Fibroblast of lung (primary cell): ENCODE results near the gene HS6ST2.

ENCODE experiments used
- EZH2 ChIP-seq: IDR thresholded peaks from 2 replicates; pipeline ENCODE4 v1.5.1; 2012; ENCODE audit warnings: low read length, control low read depth, mild to moderate bottlenecking; ENCODE audit errors: missing control alignments
- TF ChIP-seq, protein P1 (sequence below), 2 donors: IDR thresholded peaks in 1 of 2; conservative IDR thresholded peaks in 1 of 2; 1 replicate in 1 of 2; 2 replicates in 1 of 2; pipeline ENCODE4 v1.5.1; 2011 to 2012; ENCODE audit warnings: low read length in 2 of 2, control low read depth in 1 of 2, inconsistent platforms in 1 of 2, low read depth in 1 of 2, mild to moderate bottlenecking in 1 of 2

DNA sequence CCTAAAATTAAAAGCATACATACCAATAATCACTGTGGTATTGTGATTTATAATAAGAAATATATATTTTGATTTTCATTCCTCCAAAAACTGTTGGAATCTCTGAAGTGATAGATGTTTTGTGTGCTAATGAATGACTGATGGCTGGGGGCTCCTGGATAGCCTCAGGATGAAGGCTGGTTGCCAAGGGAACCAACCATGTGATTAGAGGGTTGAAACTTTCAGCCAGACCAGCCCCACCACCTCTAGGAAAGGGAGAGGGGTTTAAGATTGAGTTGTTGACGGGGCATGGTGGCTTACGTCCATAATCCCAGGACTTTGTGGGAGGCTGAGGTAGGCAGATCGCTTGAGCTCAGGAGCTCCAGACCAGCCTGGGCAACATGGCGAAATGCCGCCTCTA, 34.0 kb downstream of the HS6ST2 start:
- TF ChIP-seq, protein P1, sequence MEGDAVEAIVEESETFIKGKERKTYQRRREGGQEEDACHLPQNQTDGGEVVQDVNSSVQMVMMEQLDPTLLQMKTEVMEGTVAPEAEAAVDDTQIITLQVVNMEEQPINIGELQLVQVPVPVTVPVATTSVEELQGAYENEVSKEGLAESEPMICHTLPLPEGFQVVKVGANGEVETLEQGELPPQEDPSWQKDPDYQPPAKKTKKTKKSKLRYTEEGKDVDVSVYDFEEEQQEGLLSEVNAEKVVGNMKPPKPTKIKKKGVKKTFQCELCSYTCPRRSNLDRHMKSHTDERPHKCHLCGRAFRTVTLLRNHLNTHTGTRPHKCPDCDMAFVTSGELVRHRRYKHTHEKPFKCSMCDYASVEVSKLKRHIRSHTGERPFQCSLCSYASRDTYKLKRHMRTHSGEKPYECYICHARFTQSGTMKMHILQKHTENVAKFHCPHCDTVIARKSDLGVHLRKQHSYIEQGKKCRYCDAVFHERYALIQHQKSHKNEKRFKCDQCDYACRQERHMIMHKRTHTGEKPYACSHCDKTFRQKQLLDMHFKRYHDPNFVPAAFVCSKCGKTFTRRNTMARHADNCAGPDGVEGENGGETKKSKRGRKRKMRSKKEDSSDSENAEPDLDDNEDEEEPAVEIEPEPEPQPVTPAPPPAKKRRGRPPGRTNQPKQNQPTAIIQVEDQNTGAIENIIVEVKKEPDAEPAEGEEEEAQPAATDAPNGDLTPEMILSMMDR (conservative IDR thresholded peaks at IDR 0.05 in 1 of 2, IDR thresholded peaks at IDR 0.05 in 1 of 2; ENCODE audit: low read depth in 1 of 2, low read length in 2 of 2): no peak
- TF ChIP-seq EZH2: no peak
